ENCODE data around the gene MN1. TPM values are rescaled to one million over a fixed set of nuclear protein-coding genes. Genes with fewer than 3 reads are reported as not detected.

The MN1 gene
- total and polyA plus RNA-seq, 2 of the 4 experiments (the other 2 are of a cell fraction) = 0.36 to 1.3 TPM

- Histone ChIP-seq H3K79me1 (ENCODE audit: low read depth in 1 of 2, low read length in 2 of 2) (no peaks in the 10 kb centered on the region; a peak in 1 of 4 replicates), H3K36me3 (ENCODE audit: control insufficient read depth, insufficient read depth, low read length) (peaks cover 8% of the 10 kb centered on the region; the same call in 1 of the 2 replicates), H4K5ac (ENCODE audit: low read depth, low read length) (no peak overlapping the region), H4K20me1 (ENCODE audit: insufficient read depth, low read length) (no peaks in the 10 kb centered on the region; the same call in 1 of the 2 replicates), H2BK20ac (ENCODE audit: low read depth, low read length) (no peak overlapping the region), H4K91ac (ENCODE audit: insufficient read depth, low read depth, low read length) (no peak overlapping the region), H3K9me1 (ENCODE audit: insufficient read depth, low read length) (no peaks in the 10 kb centered on the region), H2AK9ac (replicated peaks; ENCODE audit: low read depth, low read length, poor library complexity) (no peak overlapping the region), H3K27ac (ENCODE audit: insufficient read depth, low read length) (no peak overlapping the region), H3K56ac (ENCODE audit: extremely low read depth, insufficient read depth, low read length) (no peak overlapping the region), H3K14ac (replicated peaks; ENCODE audit: low read depth, low read length) (no peak overlapping the region), H3K9ac (ENCODE audit: low read depth, low read length) (no peak overlapping the region), H2BK120ac (ENCODE audit: low read depth, low read length) (no peak overlapping the region), H2AK5ac (ENCODE audit: low read depth, low read length) (no peak overlapping the region), H2BK5ac (ENCODE audit: low read depth, low read length, poor library complexity, severe bottlenecking) (no peak overlapping the region), H3K9me3 (ENCODE audit: control insufficient read depth, insufficient read depth, low read length) (no peaks in the 10 kb centered on the region; the same call in 1 of the 2 replicates), H3K4me3 (ENCODE audit: insufficient read depth, low read depth, low read length) (no peak overlapping the region), H3K4me2 (ENCODE audit: low read depth, low read length) (no peak overlapping the region), H4K8ac (ENCODE audit: low read depth in 2 of 2, low read length in 2 of 2) (no peak overlapping the region), H2BK15ac (ENCODE audit: low read depth, low read length) (no peak overlapping the region), H2AFZ (replicated peaks; ENCODE audit: low read length, poor library complexity) (no peak overlapping the region), H3K4ac (ENCODE audit: low read depth, low read length) (no peak overlapping the region), H3K27me3 (ENCODE audit: control insufficient read depth, insufficient read depth, low read length) (no peaks in the 10 kb centered on the region), H3K23ac (ENCODE audit: low read depth, low read length) (no peak overlapping the region), H3K4me1 (ENCODE audit: control insufficient read depth, insufficient read depth, low read length) (no peaks in the 10 kb centered on the region; the same call in 1 of the 2 replicates), H3K18ac (ENCODE audit: low read depth, low read length) (no peak overlapping the region)
- dilution Hi-C loops (cut with HindIII; ENCODE audit: low sequenced_read_pairs, unreplicated experiment) (no loop called here), intact Hi-C loops (cut with micrococcal nuclease) (no loop called here), in situ Hi-C loops (cut with MboI; ENCODE audit: low sequenced_read_pairs) (no loop called here)
- 80% methylated on average over 3 of the region's 9 CpGs; no CpG with 5 or more reads in 1 of the 2 experiments for WGBS, 2 experiments (ENCODE audit: extremely low coverage in 2 of 2, insufficient read length in 1 of 2)
- no TSS peak for BruUV-seq (replicated peaks)
- no peak for DNase-seq
- CTCF ChIA-PET = interaction anchor here (0.6 to 0.7 kb wide), 2 partner anchors 23 to 357 kb away, joined by 3 to 5 read pairs; no protein-coding TSS in a partner anchor
- POLR2A ChIA-PET (ENCODE audit: unreplicated experiment) = interaction anchor here (0.6 kb wide), 1 partner anchor 93 kb away, joined by 7 read pairs; no protein-coding TSS in a partner anchor
- TF ChIP-seq MAFK (IDR thresholded peaks at IDR 0.05; ENCODE audit: low read depth, low read length) = no peak
- no peak for TF ChIP-seq NFE2L2 (IDR thresholded peaks at IDR 0.05; ENCODE audit: low read depth, low read length)
- TF ChIP-seq SMC3 (IDR thresholded peaks at IDR 0.05; ENCODE audit: low read depth, low read length) = no peak
- TF ChIP-seq RAD21 (IDR thresholded peaks at IDR 0.05; ENCODE audit: low read length) = no peak
- no peak for TF ChIP-seq USF2 (IDR thresholded peaks at IDR 0.05; ENCODE audit: low read depth, low read length)
- TF ChIP-seq ELK1 (IDR thresholded peaks at IDR 0.05; ENCODE audit: borderline replicate concordance, low read depth, low read length) = no peak
- no peak for TF ChIP-seq BHLHE40 (IDR thresholded peaks at IDR 0.05; ENCODE audit: low read depth, low read length)
- TF ChIP-seq CEBPB (IDR thresholded peaks at IDR 0.05; ENCODE audit: low read depth, low read length) = no peak
- ATAC-seq (ENCODE audit: low read depth) = no peak
These were observed 24.4 kb downstream of the MN1 start for GRCh38 chr22:27777128-27777527.
